GM19467 (cell line): Measurements from ENCODE around the gene ZNF451.

Experiments used
- ATAC-seq: cut with Tn5 transposase; IDR thresholded peaks from one replicate; pipeline ENCODE4 v1.9.1; 2021; ENCODE audit warnings: mild to moderate bottlenecking, moderate library complexity; ENCODE audit not compliant: unreplicated experiment

Gene ZNF451

GRCh38 chr6:57147401-57147800 lies 57.4 kb downstream of the ZNF451 start:
- no peak for ATAC-seq

GRCh38 chr6:57147955-57148858 lies 58.2 kb downstream of the ZNF451 start:
- ATAC-seq, result no peak

GRCh38 chr6:57158658-57159057 lies 68.7 kb downstream of the ZNF451 start:
- no peak for ATAC-seq

GRCh38 chr6:57159127-57159526 lies 69.1 kb downstream of the ZNF451 start:
- no peak for ATAC-seq

- no peak for ATAC-seq
Observed at GRCh38 chr6:57162028-57162427, 72.0 kb downstream of the ZNF451 start.

- no peak for ATAC-seq
Observed at GRCh38 chr6:57162516-57162915, 72.5 kb downstream of the ZNF451 start.

GRCh38 chr6:57163956-57164355 lies 74.0 kb downstream of the ZNF451 start:
- ATAC-seq, result no peak

GRCh38 chr6:57165080-57165479 lies 75.1 kb downstream of the ZNF451 start:
- no peak for ATAC-seq

GRCh38 chr6:57172136-57173055 lies 82.4 kb downstream of the ZNF451 start, which contains the start of gene BAG2:
Gene BAG2, plus strand, starts transcription at chr6:57172326. Its CDS starts 372 bp downstream, at chr6:57172698.
- ATAC-seq, result peak; percentile 86

GRCh38 chr6:57173056-57173885 lies 83.3 kb downstream of the ZNF451 start:
- no peak for ATAC-seq

GRCh38 chr6:57173886-57174510 lies 84.0 kb downstream of the ZNF451 start:
- ATAC-seq, result no peak

- ATAC-seq, result no peak
Observed at GRCh38 chr6:57174511-57174907, 84.5 kb downstream of the ZNF451 start.

- no peak for ATAC-seq
Observed at GRCh38 chr6:57177545-57178265, 87.7 kb downstream of the ZNF451 start.

GRCh38 chr6:57180596-57180995 lies 90.6 kb downstream of the ZNF451 start:
- no peak for ATAC-seq

GRCh38 chr6:57182017-57182432 lies 92.0 kb downstream of the ZNF451 start:
- ATAC-seq, result no peak

GRCh38 chr6:57183336-57183735 lies 93.3 kb downstream of the ZNF451 start:
- no peak for ATAC-seq

GRCh38 chr6:57190140-57190539 lies 100.2 kb downstream of the ZNF451 start:
- no peak for ATAC-seq

- no peak for ATAC-seq
Observed at GRCh38 chr6:57193177-57193576, 103.2 kb downstream of the ZNF451 start.

- ATAC-seq, result no peak
Observed at GRCh38 chr6:57195457-57195856, 105.5 kb downstream of the ZNF451 start.
